D721Med (cell line): ENCODE results near the gene NLK.
A peak's percentile ranks its signal among the peaks of the same experiment; 100 is the strongest.

Experiments
- DNase-seq: peaks from one replicate; pipeline ENCODE4 v3.0.0; 2011; ENCODE audit warnings: low spot score; ENCODE audit not compliant: insufficient read length
- FAIRE-seq: peaks from 2 replicates; lab custom pipeline; 2011; peaks lifted over from hg19 to GRCh38; lab: Jason Lieb, UNC
- CTCF ChIP-seq: IDR thresholded peaks from 2 replicates; pipeline ENCODE4 v1.5.1; 2012; ENCODE audit warnings: mild to moderate bottlenecking, control low read depth; ENCODE audit not compliant: insufficient read depth; ENCODE audit errors: missing control alignments

NLK gene

GRCh38 chr17:28160610-28161009 is 118.1 kb downstream of the NLK start:
- FAIRE-seq (no peak), DNase-seq (no peak)
- TF ChIP-seq CTCF: no peak

- FAIRE-seq (no peak), DNase-seq (no peak)
- TF ChIP-seq CTCF: no peak
Observed at GRCh38 chr17:28161311-28161710, 118.8 kb downstream of the NLK start.

GRCh38 chr17:28166478-28166877 is 124.0 kb downstream of the NLK start:
- DNase-seq (no peak), FAIRE-seq (peak; percentile 6)
- TF ChIP-seq CTCF: no peak

- no peak for FAIRE-seq
- no peak for TF ChIP-seq CTCF
- no peak for DNase-seq
Observed at GRCh38 chr17:28169621-28170349, 127.3 kb downstream of the NLK start.

- DNase-seq: no peak
- no peak for FAIRE-seq
- no peak for TF ChIP-seq CTCF
Observed at GRCh38 chr17:28170771-28171170, 128.3 kb downstream of the NLK start.

- FAIRE-seq (peak; percentile 48), DNase-seq (no peak)
- no peak for TF ChIP-seq CTCF
Observed at GRCh38 chr17:28173031-28173561, 130.6 kb downstream of the NLK start.

GRCh38 chr17:28173801-28174200 is 131.3 kb downstream of the NLK start:
- FAIRE-seq: peak; percentile 84
- DNase-seq: no peak
- no peak for TF ChIP-seq CTCF
